HG03558 (cell line): ENCODE results near the gene KANTR.

Source experiments
- ATAC-seq: cut with Tn5 transposase; IDR thresholded peaks from one replicate; pipeline ENCODE4 v1.9.1; 2021; ENCODE audit warnings: moderate number of reproducible peaks; ENCODE audit not compliant: unreplicated experiment; ENCODE audit errors: extremely low read depth

Gene KANTR, protein sequence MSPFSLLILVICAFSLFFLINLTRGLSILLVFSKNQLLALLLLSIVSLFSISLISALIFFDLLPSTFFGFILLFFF

DNA sequence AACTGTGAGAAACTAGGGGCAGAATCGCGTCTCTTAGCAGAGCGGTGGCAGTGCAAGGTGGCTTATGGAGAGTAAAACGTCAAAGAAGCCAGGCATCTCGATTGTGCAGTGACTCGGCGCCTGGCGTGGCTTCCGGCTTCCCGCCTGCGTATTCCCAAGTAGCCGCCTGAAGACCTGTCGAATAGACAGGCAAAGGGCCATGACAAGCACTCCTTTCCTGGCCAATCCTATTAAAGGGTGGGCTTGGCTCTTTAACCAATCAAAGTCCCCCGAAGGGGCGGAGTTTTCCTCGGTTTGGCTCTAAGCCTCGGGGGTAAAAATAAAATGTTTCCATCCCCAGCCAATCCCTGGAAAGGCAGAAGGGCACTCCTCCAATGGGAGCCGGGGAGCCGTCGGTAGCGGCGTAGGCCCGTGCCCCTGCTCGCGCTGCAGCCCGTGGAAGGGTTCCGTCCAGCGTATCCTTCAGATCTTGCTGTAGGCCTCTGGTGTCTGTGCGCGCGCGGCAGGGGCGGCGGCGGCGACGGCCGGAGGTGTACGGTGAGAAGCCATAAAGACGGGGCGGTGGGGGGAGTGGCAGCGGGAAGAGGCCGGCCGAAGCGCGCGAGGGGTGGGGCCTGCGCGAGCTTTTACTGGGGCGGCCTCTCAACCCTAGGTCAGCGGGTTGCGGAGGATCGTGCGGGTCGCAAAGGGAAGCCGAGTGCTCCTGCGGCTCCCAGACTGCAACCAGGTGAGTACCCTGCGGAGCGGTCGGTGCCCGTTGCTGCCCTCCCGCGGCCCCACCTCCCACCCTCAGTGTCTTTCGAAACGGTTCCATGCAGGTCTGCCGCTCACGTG lies at the start of gene KANTR:
KANTR (plus strand) TSS at position 395 of the 834 bp plus-strand sequence. CDS start 30,131 bp downstream, outside the sequence.
- peak; percentile 74 for ATAC-seq

DNA sequence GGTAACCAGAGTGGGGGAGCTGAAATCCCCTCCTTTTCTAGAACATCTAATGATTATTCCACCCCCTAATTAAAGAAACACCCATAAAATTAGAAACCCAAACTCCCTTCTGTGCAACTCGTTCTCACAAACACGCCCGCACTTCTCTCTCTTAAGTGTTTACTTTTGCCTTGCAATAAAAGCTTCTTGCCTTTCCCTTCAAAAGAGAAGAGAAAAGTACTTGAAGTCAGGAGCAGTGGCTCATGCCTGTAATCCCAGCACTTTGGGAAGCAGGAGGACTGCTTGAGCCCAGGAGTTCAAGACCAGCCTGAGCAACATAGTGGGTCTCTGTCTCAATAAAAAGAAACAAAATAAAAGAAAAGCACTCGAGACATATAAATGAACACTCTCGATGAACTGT lies 48.9 kb upstream of the KANTR start:
- ATAC-seq: no peak

DNA sequence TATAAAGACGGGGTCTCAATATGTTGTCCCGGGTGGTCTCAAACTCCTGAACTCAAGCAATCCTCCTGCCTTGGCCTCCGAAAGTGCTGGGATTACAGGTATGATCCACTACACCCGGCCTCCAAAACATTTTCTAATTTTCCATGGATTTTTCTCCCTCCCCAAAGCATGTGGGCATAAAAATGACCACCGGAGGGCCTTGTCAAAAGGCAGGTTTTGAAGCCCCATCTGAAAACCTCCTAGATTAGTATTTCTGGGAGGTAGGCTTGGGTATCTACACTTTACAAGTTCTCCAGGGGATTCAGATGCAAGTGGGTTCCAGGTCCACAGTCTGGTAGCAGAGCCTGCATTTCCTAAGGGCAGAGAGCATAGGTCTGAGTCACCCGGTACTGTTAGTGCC lies 46.7 kb upstream of the KANTR start:
- ATAC-seq: no peak

DNA sequence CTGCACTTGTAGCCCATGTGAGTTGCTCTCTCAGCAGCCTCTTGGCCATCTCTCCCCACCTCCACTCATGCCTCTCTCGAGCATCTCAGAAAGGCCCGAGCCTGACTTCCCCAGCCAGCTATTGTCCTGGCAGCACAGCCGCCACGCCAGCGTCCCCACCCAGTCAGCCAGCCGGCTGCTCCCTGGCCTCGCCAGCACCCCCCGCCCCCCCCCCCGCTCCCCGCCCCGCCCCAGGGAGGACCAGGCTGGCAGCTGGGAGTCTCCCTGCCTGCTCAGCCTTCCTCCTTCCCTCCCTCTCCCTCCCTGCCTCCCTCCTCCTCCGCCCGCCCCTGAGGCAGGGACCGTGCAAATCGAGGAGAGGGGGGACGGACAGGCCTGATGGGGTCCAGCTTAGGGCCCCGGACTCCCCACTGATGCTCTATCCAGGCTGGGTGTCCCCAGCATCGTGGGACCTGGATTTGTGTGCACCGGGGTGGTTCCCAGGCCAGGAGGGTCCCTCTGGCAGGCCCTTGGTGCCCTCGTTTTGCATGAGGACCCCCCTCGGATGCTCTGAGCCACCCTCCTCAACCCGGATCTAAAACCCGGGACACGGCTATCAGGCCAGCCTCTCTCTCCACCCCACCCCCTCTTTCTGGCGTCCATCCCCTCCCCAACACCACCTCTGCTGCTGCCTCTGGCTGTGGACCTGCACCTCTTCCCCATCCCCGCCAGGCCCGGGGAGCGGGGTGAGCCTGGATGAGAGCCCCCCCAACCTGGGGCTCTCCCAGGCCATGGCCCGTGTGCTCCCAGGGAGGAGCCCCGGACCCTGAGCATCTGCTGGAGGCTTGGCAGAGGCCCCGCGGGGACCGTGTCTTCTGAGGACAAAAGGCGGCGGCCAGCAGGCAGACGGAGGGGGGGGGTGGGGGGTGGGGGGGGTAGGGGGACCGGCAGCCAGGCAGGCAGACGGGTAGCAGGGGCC lies 45.5 kb upstream of the KANTR start, which contains the start of gene GPR173:
GPR173 (plus strand) TSS at position 621 of the 958 bp plus-strand sequence. CDS start 27,833 bp downstream, outside the sequence.
- no peak for ATAC-seq

- no peak for ATAC-seq
Observed at GRCh38 chrX:53049127-53049517, 44.8 kb upstream of the KANTR start.

GRCh38 chrX:53050841-53051240 lies 43.1 kb upstream of the KANTR start:
- ATAC-seq: no peak

- ATAC-seq: no peak
Observed at GRCh38 chrX:53055244-53055849, 38.6 kb upstream of the KANTR start.

DNA sequence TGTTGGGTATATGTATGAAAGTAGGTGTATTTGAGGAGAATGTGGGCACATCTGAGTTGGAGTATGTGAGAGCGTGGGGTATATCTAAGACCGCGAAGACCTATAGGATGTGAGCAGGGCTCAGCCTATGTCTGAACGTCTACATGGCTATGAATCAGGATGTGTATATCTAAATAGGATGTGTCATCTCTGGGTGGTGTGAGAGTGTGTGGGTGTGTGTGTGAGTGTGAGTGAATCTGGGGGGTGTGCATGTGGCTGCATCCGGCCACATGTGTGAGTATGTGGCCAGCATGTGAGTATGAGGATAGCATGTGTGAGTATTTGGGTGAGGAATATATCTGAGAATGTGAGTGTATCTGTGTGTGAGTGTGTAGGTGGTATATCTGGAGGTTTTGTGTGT lies 37.6 kb upstream of the KANTR start:
- no peak for ATAC-seq

- ATAC-seq: no peak
Observed at GRCh38 chrX:53065104-53065503, 28.8 kb upstream of the KANTR start.

GRCh38 chrX:53071064-53071463 lies 22.9 kb upstream of the KANTR start:
- ATAC-seq: no peak

- ATAC-seq: peak; percentile 81
Observed at GRCh38 chrX:53071604-53072417, 22.1 kb upstream of the KANTR start.

GRCh38 chrX:53072418-53073114 lies 21.4 kb upstream of the KANTR start:
- ATAC-seq: no peak

DNA sequence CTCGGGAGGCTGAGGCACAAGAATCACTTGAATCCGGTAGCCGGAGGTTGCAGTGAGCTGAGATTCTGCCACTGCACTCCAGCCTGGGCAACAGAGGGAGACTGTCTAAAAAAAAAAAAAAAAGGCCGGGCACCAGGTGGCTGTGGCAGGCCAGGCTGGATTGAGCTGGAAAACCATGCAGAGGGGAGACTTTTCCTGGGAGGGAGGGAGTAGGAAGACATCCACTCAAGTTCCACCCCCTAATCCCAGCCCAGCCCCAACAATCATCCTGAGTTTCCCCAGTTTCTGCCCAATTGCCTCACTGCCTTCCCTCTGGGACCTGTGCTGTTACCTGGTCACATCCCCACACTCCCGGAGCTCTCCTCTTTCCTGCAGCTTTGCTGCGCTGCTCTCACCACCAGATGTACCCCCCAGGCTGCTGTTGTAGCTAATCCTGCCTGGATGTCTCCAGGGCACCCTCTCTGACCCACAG lies 20.8 kb upstream of the KANTR start:
- no peak for ATAC-seq

GRCh38 chrX:53075011-53075410 lies 18.9 kb upstream of the KANTR start:
- no peak for ATAC-seq

DNA sequence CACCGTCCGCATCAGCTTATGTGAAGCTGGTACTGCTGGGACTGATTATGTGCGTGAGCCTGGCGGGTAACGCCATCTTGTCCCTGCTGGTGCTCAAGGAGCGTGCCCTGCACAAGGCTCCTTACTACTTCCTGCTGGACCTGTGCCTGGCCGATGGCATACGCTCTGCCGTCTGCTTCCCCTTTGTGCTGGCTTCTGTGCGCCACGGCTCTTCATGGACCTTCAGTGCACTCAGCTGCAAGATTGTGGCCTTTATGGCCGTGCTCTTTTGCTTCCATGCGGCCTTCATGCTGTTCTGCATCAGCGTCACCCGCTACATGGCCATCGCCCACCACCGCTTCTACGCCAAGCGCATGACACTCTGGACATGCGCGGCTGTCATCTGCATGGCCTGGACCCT lies 17.3 kb upstream of the KANTR start:
- no peak for ATAC-seq

DNA sequence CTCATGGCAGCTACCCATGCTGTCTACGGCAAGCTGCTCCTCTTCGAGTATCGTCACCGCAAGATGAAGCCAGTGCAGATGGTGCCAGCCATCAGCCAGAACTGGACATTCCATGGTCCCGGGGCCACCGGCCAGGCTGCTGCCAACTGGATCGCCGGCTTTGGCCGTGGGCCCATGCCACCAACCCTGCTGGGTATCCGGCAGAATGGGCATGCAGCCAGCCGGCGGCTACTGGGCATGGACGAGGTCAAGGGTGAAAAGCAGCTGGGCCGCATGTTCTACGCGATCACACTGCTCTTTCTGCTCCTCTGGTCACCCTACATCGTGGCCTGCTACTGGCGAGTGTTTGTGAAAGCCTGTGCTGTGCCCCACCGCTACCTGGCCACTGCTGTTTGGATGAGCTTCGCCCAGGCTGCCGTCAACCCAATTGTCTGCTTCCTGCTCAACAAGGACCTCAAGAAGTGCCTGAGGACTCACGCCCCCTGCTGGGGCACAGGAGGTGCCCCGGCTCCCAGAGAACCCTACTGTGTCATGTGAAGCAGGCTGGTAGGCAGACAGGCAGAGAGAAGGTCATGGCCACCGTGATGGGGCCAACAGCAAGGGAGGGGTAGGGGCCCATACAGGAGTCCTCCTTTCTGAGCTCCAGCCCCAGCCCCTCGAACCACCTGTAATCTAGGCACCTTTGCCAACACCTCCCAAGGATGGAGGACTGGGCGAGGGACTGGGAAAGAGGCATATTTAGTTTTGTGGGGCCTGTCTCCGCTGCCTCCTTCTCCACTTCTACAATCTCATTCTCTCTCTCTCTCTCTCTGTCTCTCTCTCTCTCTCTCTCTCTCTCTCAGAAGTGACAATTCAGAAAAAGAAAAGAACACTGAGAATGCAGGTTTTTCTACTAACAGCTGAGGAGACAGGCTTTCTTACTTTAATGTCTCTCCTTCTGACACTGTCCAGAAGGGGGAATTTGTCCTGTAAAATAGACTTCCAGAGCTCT lies 16.4 kb upstream of the KANTR start:
- ATAC-seq: no peak

DNA sequence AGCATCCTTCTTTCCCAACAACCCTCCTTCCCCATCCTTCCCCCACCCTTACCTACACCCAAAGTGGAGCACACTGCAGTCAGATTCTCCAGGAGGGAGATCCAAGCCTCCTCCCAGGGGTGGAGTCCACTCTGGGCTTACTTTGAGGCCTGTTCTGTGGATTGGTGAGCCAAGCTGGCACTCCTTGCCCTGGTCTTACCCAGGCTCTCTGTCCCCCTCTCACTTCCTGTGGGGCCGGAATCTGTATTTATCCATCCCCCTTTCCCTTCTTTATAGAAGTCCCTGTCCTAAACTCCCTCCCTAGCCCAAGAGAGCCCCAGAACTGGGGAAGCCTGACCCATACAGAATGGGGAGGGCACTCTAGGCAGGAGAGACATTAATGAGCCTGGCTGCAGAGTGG lies 15.0 kb upstream of the KANTR start:
- no peak for ATAC-seq
